Large intestine (tissue), 3 donors: Measurements from ENCODE around the gene AVPR2. TPM values are rescaled to one million over a fixed set of nuclear protein-coding genes. Genes with fewer than 3 reads are reported as not detected.
A peak's percentile ranks its signal among the peaks of the same experiment; 100 is the strongest.

Experiments
- DNase-seq, 2 donors: peaks; one replicate each; pipeline versions ENCODE4 v3.0.0 to v3.0.0-alpha.2; 2013
- H3K27ac ChIP-seq: one replicate; pipeline ENCODE4 v1.5.1; 2013; ENCODE audit warnings: low read length
- H3K27me3 ChIP-seq: 2 replicates; pipeline ENCODE4 v1.6.1; 2013; ENCODE audit warnings: low read length; ENCODE audit not compliant: control insufficient read depth, insufficient read depth
- H3K36me3 ChIP-seq: 2 replicates; pipeline ENCODE4 v1.6.1; 2013; ENCODE audit warnings: low read length; ENCODE audit not compliant: control insufficient read depth, insufficient read depth
- H3K4me1 ChIP-seq: one replicate; pipeline ENCODE4 v1.6.1; 2013; ENCODE audit warnings: low read length; ENCODE audit not compliant: control insufficient read depth, insufficient read depth
- H3K4me3 ChIP-seq: one replicate; pipeline ENCODE4 v1.5.1; 2013; ENCODE audit warnings: low read length
- H3K9me3 ChIP-seq: one replicate; pipeline ENCODE4 v1.6.1; 2013; ENCODE audit warnings: mild to moderate bottlenecking, low read depth, low read length, moderate library complexity; ENCODE audit not compliant: control insufficient read depth
- WGBS: methylation state at CpG from one replicate; pipeline ENCODE4 v1.1.5; 2013; ENCODE audit warnings: low lambda C conversion rate; ENCODE audit not compliant: insufficient coverage; 5-methylcytosine and 5-hydroxymethylcytosine counted together
- polyA plus RNA-seq: library from polyadenylated mRNA; unstranded; fragments of 120-200 nt; gene quantifications from one replicate; pipeline ENCODE4 v1.2.1, GENCODE V29; 2013

AVPR2 gene
- polyA plus RNA-seq, 1 donor, result 0.28 TPM

- Histone ChIP-seq H3K36me3 (no peaks in the 10 kb centered on the region), H3K4me3 (no peak overlapping the region), H3K27ac (no peak overlapping the region), H3K27me3 (no peaks in the 10 kb centered on the region), H3K4me1 (no peaks in the 10 kb centered on the region), H3K9me3 (no peaks in the 10 kb centered on the region)
- DNase-seq, result no peak
- WGBS, result no CpG with 5 or more reads among the region's 29 CpGs
Observed at GRCh38 chrX:153871946-153872878, 32.3 kb upstream of the AVPR2 start.

- H3K27ac ChIP-seq, result no peak overlapping the region
- WGBS, result no CpG with 5 or more reads among the region's 7 CpGs
- peaks cover 4% of the 10 kb centered on the region for H3K27me3 ChIP-seq
- no peaks in the 10 kb centered on the region for H3K4me1 ChIP-seq
- H3K36me3 ChIP-seq, result no peaks in the 10 kb centered on the region
- no peak overlapping the region for H3K4me3 ChIP-seq
- DNase-seq, result no peak
- no peaks in the 10 kb centered on the region for H3K9me3 ChIP-seq
Observed at GRCh38 chrX:153873282-153874084, 31.0 kb upstream of the AVPR2 start.

- H3K4me3 ChIP-seq, result no peak overlapping the region
- H3K36me3 ChIP-seq, result no peaks in the 10 kb centered on the region
- H3K27me3 ChIP-seq, result peaks cover 9% of the 10 kb centered on the region
- no peaks in the 10 kb centered on the region for H3K4me1 ChIP-seq
- no peak overlapping the region for H3K27ac ChIP-seq
- no CpG with 5 or more reads among the region's 3 CpGs for WGBS
- no peaks in the 10 kb centered on the region for H3K9me3 ChIP-seq
- no peak for DNase-seq
Observed at GRCh38 chrX:153874085-153874365, 30.4 kb upstream of the AVPR2 start.

GRCh38 chrX:153874366-153875125 is 29.9 kb upstream of the AVPR2 start:
- Histone ChIP-seq H3K36me3 (no peaks in the 10 kb centered on the region), H3K4me3 (no peak overlapping the region), H3K27ac (no peak overlapping the region), H3K27me3 (peaks cover 14% of the 10 kb centered on the region), H3K4me1 (no peaks in the 10 kb centered on the region), H3K9me3 (no peaks in the 10 kb centered on the region)
- no peak for DNase-seq
- no CpG with 5 or more reads among the region's 13 CpGs for WGBS

- peak in 1 of 2 donors; percentile 30 for DNase-seq
- WGBS, result no CpG with 5 or more reads among the region's 42 CpGs
Observed at GRCh38 chrX:153875391-153876111, 28.9 kb upstream of the AVPR2 start.

GRCh38 chrX:153876112-153876491 is 28.4 kb upstream of the AVPR2 start:
- H3K27me3 ChIP-seq, result peaks cover 21% of the 10 kb centered on the region
- no peak overlapping the region for H3K4me3 ChIP-seq
- H3K36me3 ChIP-seq, result no peaks in the 10 kb centered on the region
- DNase-seq, result no peak
- no peaks in the 10 kb centered on the region for H3K9me3 ChIP-seq
- H3K4me1 ChIP-seq, result no peaks in the 10 kb centered on the region
- H3K27ac ChIP-seq, result no peak overlapping the region
- WGBS, result no CpG with 5 or more reads among the region's 3 CpGs

More at GRCh38 chrX:153875391-153876111, 28.9 kb upstream of the AVPR2 start:
- Histone ChIP-seq H3K4me1 (no peaks in the 10 kb centered on the region), H3K27me3 (peaks cover 21% of the 10 kb centered on the region), H3K4me3 (no peak overlapping the region), H3K27ac (no peak overlapping the region), H3K36me3 (no peaks in the 10 kb centered on the region), H3K9me3 (no peaks in the 10 kb centered on the region)

GRCh38 chrX:153877571-153878261 is 26.8 kb upstream of the AVPR2 start:
- H3K27ac ChIP-seq, result no peak overlapping the region
- no CpG with 5 or more reads among the region's 8 CpGs for WGBS
- peaks cover 26% of the 10 kb centered on the region for H3K27me3 ChIP-seq

GRCh38 chrX:153878345-153878744 is 26.1 kb upstream of the AVPR2 start:
- DNase-seq, result no peak
- Histone ChIP-seq H3K4me3 (no peak overlapping the region), H3K4me1 (peaks cover 4% of the 10 kb centered on the region), H3K9me3 (no peaks in the 10 kb centered on the region), H3K27me3 (peaks cover 32% of the 10 kb centered on the region), H3K36me3 (no peaks in the 10 kb centered on the region), H3K27ac (no peak overlapping the region)
- no CpG with 5 or more reads among the region's 5 CpGs for WGBS

More at GRCh38 chrX:153877571-153878261, 26.8 kb upstream of the AVPR2 start:
- no peak overlapping the region for H3K4me3 ChIP-seq
- no peaks in the 10 kb centered on the region for H3K36me3 ChIP-seq
- no peak for DNase-seq
- H3K9me3 ChIP-seq, result no peaks in the 10 kb centered on the region
- peaks cover 3% of the 10 kb centered on the region for H3K4me1 ChIP-seq

- DNase-seq, result no peak
- Histone ChIP-seq H3K27ac (no peak overlapping the region), H3K9me3 (no peaks in the 10 kb centered on the region), H3K36me3 (no peaks in the 10 kb centered on the region), H3K4me3 (no peak overlapping the region), H3K27me3 (peaks cover 40% of the 10 kb centered on the region), H3K4me1 (peaks cover 4% of the 10 kb centered on the region)
- WGBS, result no CpG with 5 or more reads among the region's 28 CpGs
Observed at GRCh38 chrX:153878969-153879653, 25.4 kb upstream of the AVPR2 start.
